ENCODE data around the gene ARAP3.

ARAP3 gene

GRCh38 chr5:141707510-141707909 is 25.5 kb upstream of the ARAP3 start:
- H3K4me3 Mint-ChIP-seq, result no peak overlapping the region
- H3K27ac Mint-ChIP-seq, result no peak overlapping the region
- H3K9me3 Mint-ChIP-seq, result no peaks in the 10 kb centered on the region
- no peaks in the 10 kb centered on the region for H3K27me3 Mint-ChIP-seq
- H3K4me1 Mint-ChIP-seq, result peaks cover 3% of the 10 kb centered on the region
- no peak for ATAC-seq
- no peaks in the 10 kb centered on the region for H3K36me3 Mint-ChIP-seq

- no peak overlapping the region for H3K27ac Mint-ChIP-seq
- H3K9me3 Mint-ChIP-seq, result no peaks in the 10 kb centered on the region
These were observed 24.1 kb upstream of the ARAP3 start for GRCh38 chr5:141706121-141706520.

GRCh38 chr5:141705469-141705868 is 23.4 kb upstream of the ARAP3 start:
- Mint-ChIP-seq H3K27me3 (no peaks in the 10 kb centered on the region), H3K36me3 (no peaks in the 10 kb centered on the region), H3K4me1 (peaks cover 18% of the 10 kb centered on the region), H3K27ac (no peak overlapping the region), H3K4me3 (no peak overlapping the region), H3K9me3 (no peaks in the 10 kb centered on the region)
- ATAC-seq, result no peak

More at GRCh38 chr5:141706121-141706520, 24.1 kb upstream of the ARAP3 start:
- Mint-ChIP-seq H3K4me1 (peaks cover 17% of the 10 kb centered on the region), H3K36me3 (no peaks in the 10 kb centered on the region), H3K27me3 (no peaks in the 10 kb centered on the region), H3K4me3 (no peak overlapping the region)
- ATAC-seq, result no peak

GRCh38 chr5:141704782-141705297 is 22.8 kb upstream of the ARAP3 start:
- Mint-ChIP-seq H3K36me3 (no peaks in the 10 kb centered on the region), H3K27ac (no peak overlapping the region), H3K9me3 (no peaks in the 10 kb centered on the region), H3K4me1 (peaks cover 18% of the 10 kb centered on the region), H3K4me3 (no peak overlapping the region), H3K27me3 (no peaks in the 10 kb centered on the region)
- no peak for ATAC-seq

- peak overlapping the region; percentile 82 for H3K4me3 Mint-ChIP-seq
- no peak overlapping the region for H3K27ac Mint-ChIP-seq
- H3K4me1 Mint-ChIP-seq, result peaks cover 18% of the 10 kb centered on the region
- no peak for ATAC-seq
- no peaks in the 10 kb centered on the region for H3K27me3 Mint-ChIP-seq
- H3K36me3 Mint-ChIP-seq, result no peaks in the 10 kb centered on the region
- H3K9me3 Mint-ChIP-seq, result no peaks in the 10 kb centered on the region
These were observed 21.1 kb upstream of the ARAP3 start for GRCh38 chr5:141703133-141703561.

- Mint-ChIP-seq H3K4me1 (peaks cover 18% of the 10 kb centered on the region), H3K27ac (no peak overlapping the region), H3K36me3 (no peaks in the 10 kb centered on the region), H3K4me3 (peak overlapping the region; percentile 82), H3K9me3 (no peaks in the 10 kb centered on the region), H3K27me3 (no peaks in the 10 kb centered on the region)
- ATAC-seq, result peak; percentile 52
These were observed 19.5 kb upstream of the ARAP3 start for GRCh38 chr5:141701360-141702119.

GRCh38 chr5:141697586-141697985 is 15.6 kb upstream of the ARAP3 start:
- Mint-ChIP-seq H3K27me3 (peaks cover 17% of the 10 kb centered on the region), H3K27ac (no peak overlapping the region), H3K9me3 (no peaks in the 10 kb centered on the region), H3K4me3 (no peak overlapping the region), H3K36me3 (no peaks in the 10 kb centered on the region), H3K4me1 (peaks cover 20% of the 10 kb centered on the region)
- no peak for ATAC-seq

GRCh38 chr5:141696431-141696830 is 14.4 kb upstream of the ARAP3 start:
- ATAC-seq, result no peak
- Mint-ChIP-seq H3K27me3 (peaks cover 25% of the 10 kb centered on the region), H3K36me3 (no peaks in the 10 kb centered on the region), H3K9me3 (no peaks in the 10 kb centered on the region), H3K4me3 (no peak overlapping the region), H3K4me1 (peaks cover 19% of the 10 kb centered on the region), H3K27ac (no peak overlapping the region)

- Mint-ChIP-seq H3K27ac (no peak overlapping the region), H3K27me3 (peaks cover 25% of the 10 kb centered on the region), H3K9me3 (no peaks in the 10 kb centered on the region), H3K36me3 (no peaks in the 10 kb centered on the region), H3K4me3 (no peak overlapping the region), H3K4me1 (peaks cover 14% of the 10 kb centered on the region)
- ATAC-seq, result no peak
These were observed 13.7 kb upstream of the ARAP3 start for GRCh38 chr5:141695627-141696215.

GRCh38 chr5:141694479-141694878 is 12.4 kb upstream of the ARAP3 start:
- no peaks in the 10 kb centered on the region for H3K36me3 Mint-ChIP-seq
- H3K9me3 Mint-ChIP-seq, result no peaks in the 10 kb centered on the region
- no peak overlapping the region for H3K4me3 Mint-ChIP-seq
- ATAC-seq, result no peak
- H3K4me1 Mint-ChIP-seq, result peaks cover 14% of the 10 kb centered on the region
- peaks cover 25% of the 10 kb centered on the region for H3K27me3 Mint-ChIP-seq
- H3K27ac Mint-ChIP-seq, result no peak overlapping the region

- H3K27ac Mint-ChIP-seq, result peak overlapping the region; percentile 42
- H3K4me3 Mint-ChIP-seq, result peak overlapping the region; percentile 76
- peaks cover 14% of the 10 kb centered on the region for H3K4me1 Mint-ChIP-seq
- peaks cover 25% of the 10 kb centered on the region for H3K27me3 Mint-ChIP-seq
- H3K9me3 Mint-ChIP-seq, result no peaks in the 10 kb centered on the region
- no peak for ATAC-seq
- H3K36me3 Mint-ChIP-seq, result no peaks in the 10 kb centered on the region
These were observed 11.1 kb upstream of the ARAP3 start for GRCh38 chr5:141692919-141693725.

GRCh38 chr5:141692533-141692888 is 10.5 kb upstream of the ARAP3 start:
- Mint-ChIP-seq H3K9me3 (no peaks in the 10 kb centered on the region), H3K36me3 (no peaks in the 10 kb centered on the region), H3K4me3 (peak overlapping the region; percentile 76), H3K27ac (peak overlapping the region; percentile 42), H3K27me3 (peaks cover 25% of the 10 kb centered on the region), H3K4me1 (peaks cover 14% of the 10 kb centered on the region)
- no peak for ATAC-seq

GRCh38 chr5:141691867-141692532 is 10.0 kb upstream of the ARAP3 start:
- no peaks in the 10 kb centered on the region for H3K36me3 Mint-ChIP-seq
- peaks cover 14% of the 10 kb centered on the region for H3K4me1 Mint-ChIP-seq
- H3K4me3 Mint-ChIP-seq, result peak overlapping the region; percentile 76
- H3K9me3 Mint-ChIP-seq, result no peaks in the 10 kb centered on the region
- peaks cover 25% of the 10 kb centered on the region for H3K27me3 Mint-ChIP-seq
- peak overlapping the region; percentile 42 for H3K27ac Mint-ChIP-seq
- ATAC-seq, result peak; percentile 85

- H3K27ac Mint-ChIP-seq, result no peak overlapping the region
- H3K27me3 Mint-ChIP-seq, result peaks cover 25% of the 10 kb centered on the region
- no peaks in the 10 kb centered on the region for H3K9me3 Mint-ChIP-seq
- peaks cover 14% of the 10 kb centered on the region for H3K4me1 Mint-ChIP-seq
- H3K4me3 Mint-ChIP-seq, result no peak overlapping the region
- no peak for ATAC-seq
- H3K36me3 Mint-ChIP-seq, result no peaks in the 10 kb centered on the region
These were observed 9.3 kb upstream of the ARAP3 start for GRCh38 chr5:141691286-141691866.
